HepG2 (cell line): ENCODE measurements around the gene MAP1LC3A. TPM values are rescaled to one million over a fixed set of nuclear protein-coding genes. Genes with fewer than 3 reads are reported as not detected.

Experiments
- ATF6 ChIP-seq: sonication (generic); formaldehyde crosslinking; conservative IDR thresholded peaks from 2 replicates; pipeline ENCODE4 v1.4.0; 2020; ENCODE audit warnings: missing genetic modification reagents
- CBFB ChIP-seq: sonication (generic); formaldehyde crosslinking; IDR thresholded peaks from 2 replicates; pipeline ENCODE4 v1.4.0; 2020; ENCODE audit warnings: missing genetic modification reagents
- CCAR2 ChIP-seq: fragments of 200-400 bp; formaldehyde crosslinking; optimal IDR thresholded peaks from 2 replicates; pipeline ENCODE3; 2018; ENCODE audit warnings: low read depth, mild to moderate bottlenecking, low read length, moderate library complexity
- GLI4 ChIP-seq: sonication (generic); formaldehyde crosslinking; IDR thresholded peaks from 2 replicates; pipeline ENCODE4 v1.5.1; 2020; ENCODE audit warnings: missing genetic modification reagents, mild to moderate bottlenecking, moderate library complexity, borderline replicate concordance
- KLF12 ChIP-seq: sonication (generic); formaldehyde crosslinking; IDR thresholded peaks from 2 replicates; pipeline ENCODE4 v1.4.0; 2020; ENCODE audit warnings: missing genetic modification reagents, borderline replicate concordance
- NCOA5 ChIP-seq: sonication (generic); formaldehyde crosslinking; IDR thresholded peaks from 2 replicates; pipeline ENCODE4 v1.4.0; 2020; ENCODE audit warnings: missing genetic modification reagents
- NFATC3 ChIP-seq: sonication (generic); formaldehyde crosslinking; IDR thresholded peaks from 2 replicates; pipeline ENCODE4 v1.5.1; 2020; ENCODE audit warnings: mild to moderate bottlenecking, missing genetic modification reagents
- NFRKB ChIP-seq: fragments of 450-650 bp; IDR thresholded peaks from 2 replicates; pipeline ENCODE4 v1.6.1; 2017
- PAF1 ChIP-seq: IDR thresholded peaks from 2 replicates; pipeline ENCODE4 v1.6.1; 2016; ENCODE audit warnings: missing genetic modification reagents, missing compliant biosample characterization
- PHB2 ChIP-seq: fragments of 450-650 bp; IDR thresholded peaks from 2 replicates; pipeline ENCODE4 v1.6.1; 2018; ENCODE audit not compliant: partially characterized antibody
- RORA ChIP-seq: sonication (generic); formaldehyde crosslinking; IDR thresholded peaks from 2 replicates; pipeline ENCODE4 v1.5.0; 2020; ENCODE audit warnings: mild to moderate bottlenecking, missing genetic modification reagents, moderate library complexity
- SP4 ChIP-seq: sonication (generic); formaldehyde crosslinking; IDR thresholded peaks from 2 replicates; pipeline ENCODE4 v1.8.1; 2023; ENCODE audit warnings: mild to moderate bottlenecking, missing genetic modification reagents
- TCF12 ChIP-seq, 2 experiments: fragments of 450-650 bp in 1 of 2; sonication (generic) in 1 of 2; formaldehyde crosslinking in 1 of 2; IDR thresholded peaks; 2 replicates each; pipeline versions ENCODE4 v1.6.1 to v1.8.0; 2017 to 2022; ENCODE audit warnings: antibody characterized with exemption in 1 of 2, mild to moderate bottlenecking in 1 of 2, missing genetic modification reagents in 1 of 2, moderate library complexity in 1 of 2
- ZNF446 ChIP-seq: sonication (generic); formaldehyde crosslinking; IDR thresholded peaks from 2 replicates; pipeline ENCODE4 v1.5.0; 2020; ENCODE audit warnings: mild to moderate bottlenecking, missing genetic modification reagents
- ZNF451 ChIP-seq: sonication (generic); formaldehyde crosslinking; IDR thresholded peaks from 2 replicates; pipeline ENCODE4 v1.5.0; 2020; ENCODE audit warnings: mild to moderate bottlenecking, missing genetic modification reagents
- ZNF550 ChIP-seq: sonication (generic); formaldehyde crosslinking; IDR thresholded peaks from 2 replicates; pipeline ENCODE4 v1.4.0; 2020; ENCODE audit warnings: mild to moderate bottlenecking, missing genetic modification reagents, borderline replicate concordance
- ZNF746 ChIP-seq: sonication (generic); formaldehyde crosslinking; IDR thresholded peaks from 2 replicates; pipeline ENCODE4 v1.8.0; 2022; ENCODE audit warnings: mild to moderate bottlenecking, missing genetic modification reagents
- ZNF782 ChIP-seq: sonication (generic); formaldehyde crosslinking; IDR thresholded peaks from 2 replicates; pipeline ENCODE4 v1.4.0; 2020; ENCODE audit warnings: missing genetic modification reagents, mild to moderate bottlenecking, borderline replicate concordance
- polyA plus RNA-seq, 8 experiments: library from polyadenylated mRNA; depleted of rRNA in 3 of 8; stranded (reverse) in 7 of 8; unstranded in 1 of 8; fragments of >200 nt; fragmentation: Illumina TruSeq in 4 of 8; extraction: Trizol in 4 of 8; gene quantifications; 2 replicates each; pipeline versions ENCODE4 v1.2.1 to v1.2.3, GENCODE V29; 2011 to 2016; ENCODE audit warnings: low read depth in 4 of 8, missing spikeins in 1 of 8, mixed read lengths in 1 of 8; ENCODE audit not compliant: insufficient read depth in 1 of 8
- total RNA-seq, 5 experiments: library from RNA; depleted of rRNA; stranded (reverse); fragments of >200 nt; fragmentation: Illumina TruSeq; extraction: Trizol; gene quantifications; 2 replicates each; pipeline ENCODE4 v1.2.3, GENCODE V29; 2016; ENCODE audit warnings: low read depth in 1 of 5
- TF ChIP-seq, protein P1 (sequence below): sonication (generic); formaldehyde crosslinking; IDR thresholded peaks from 2 replicates; pipeline ENCODE4 v1.5.1; 2020; ENCODE audit warnings: missing genetic modification reagents, mild to moderate bottlenecking, borderline replicate concordance
- TF ChIP-seq, protein P2 (sequence below): sonication (generic); formaldehyde crosslinking; IDR thresholded peaks from 2 replicates; pipeline ENCODE4 v1.4.0; 2020; ENCODE audit warnings: missing genetic modification reagents, mild to moderate bottlenecking, borderline replicate concordance
- TF ChIP-seq, protein P3 (sequence below): sonication (generic); formaldehyde crosslinking; IDR thresholded peaks from 2 replicates; pipeline ENCODE4 v1.4.0; 2020; ENCODE audit warnings: low read depth, mild to moderate bottlenecking, missing genetic modification reagents

Gene MAP1LC3A
- total and polyA plus RNA-seq, 2 of the 13 experiments (the other 11 are each of a cell fraction or from before 2014, with no cell fraction given), result not detected

- TF ChIP-seq, protein P1, sequence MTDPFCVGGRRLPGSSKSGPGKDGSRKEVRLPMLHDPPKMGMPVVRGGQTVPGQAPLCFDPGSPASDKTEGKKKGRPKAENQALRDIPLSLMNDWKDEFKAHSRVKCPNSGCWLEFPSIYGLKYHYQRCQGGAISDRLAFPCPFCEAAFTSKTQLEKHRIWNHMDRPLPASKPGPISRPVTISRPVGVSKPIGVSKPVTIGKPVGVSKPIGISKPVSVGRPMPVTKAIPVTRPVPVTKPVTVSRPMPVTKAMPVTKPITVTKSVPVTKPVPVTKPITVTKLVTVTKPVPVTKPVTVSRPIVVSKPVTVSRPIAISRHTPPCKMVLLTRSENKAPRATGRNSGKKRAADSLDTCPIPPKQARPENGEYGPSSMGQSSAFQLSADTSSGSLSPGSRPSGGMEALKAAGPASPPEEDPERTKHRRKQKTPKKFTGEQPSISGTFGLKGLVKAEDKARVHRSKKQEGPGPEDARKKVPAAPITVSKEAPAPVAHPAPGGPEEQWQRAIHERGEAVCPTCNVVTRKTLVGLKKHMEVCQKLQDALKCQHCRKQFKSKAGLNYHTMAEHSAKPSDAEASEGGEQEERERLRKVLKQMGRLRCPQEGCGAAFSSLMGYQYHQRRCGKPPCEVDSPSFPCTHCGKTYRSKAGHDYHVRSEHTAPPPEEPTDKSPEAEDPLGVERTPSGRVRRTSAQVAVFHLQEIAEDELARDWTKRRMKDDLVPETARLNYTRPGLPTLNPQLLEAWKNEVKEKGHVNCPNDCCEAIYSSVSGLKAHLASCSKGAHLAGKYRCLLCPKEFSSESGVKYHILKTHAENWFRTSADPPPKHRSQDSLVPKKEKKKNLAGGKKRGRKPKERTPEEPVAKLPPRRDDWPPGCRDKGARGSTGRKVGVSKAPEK, result no peak
- TF ChIP-seq, protein P2, sequence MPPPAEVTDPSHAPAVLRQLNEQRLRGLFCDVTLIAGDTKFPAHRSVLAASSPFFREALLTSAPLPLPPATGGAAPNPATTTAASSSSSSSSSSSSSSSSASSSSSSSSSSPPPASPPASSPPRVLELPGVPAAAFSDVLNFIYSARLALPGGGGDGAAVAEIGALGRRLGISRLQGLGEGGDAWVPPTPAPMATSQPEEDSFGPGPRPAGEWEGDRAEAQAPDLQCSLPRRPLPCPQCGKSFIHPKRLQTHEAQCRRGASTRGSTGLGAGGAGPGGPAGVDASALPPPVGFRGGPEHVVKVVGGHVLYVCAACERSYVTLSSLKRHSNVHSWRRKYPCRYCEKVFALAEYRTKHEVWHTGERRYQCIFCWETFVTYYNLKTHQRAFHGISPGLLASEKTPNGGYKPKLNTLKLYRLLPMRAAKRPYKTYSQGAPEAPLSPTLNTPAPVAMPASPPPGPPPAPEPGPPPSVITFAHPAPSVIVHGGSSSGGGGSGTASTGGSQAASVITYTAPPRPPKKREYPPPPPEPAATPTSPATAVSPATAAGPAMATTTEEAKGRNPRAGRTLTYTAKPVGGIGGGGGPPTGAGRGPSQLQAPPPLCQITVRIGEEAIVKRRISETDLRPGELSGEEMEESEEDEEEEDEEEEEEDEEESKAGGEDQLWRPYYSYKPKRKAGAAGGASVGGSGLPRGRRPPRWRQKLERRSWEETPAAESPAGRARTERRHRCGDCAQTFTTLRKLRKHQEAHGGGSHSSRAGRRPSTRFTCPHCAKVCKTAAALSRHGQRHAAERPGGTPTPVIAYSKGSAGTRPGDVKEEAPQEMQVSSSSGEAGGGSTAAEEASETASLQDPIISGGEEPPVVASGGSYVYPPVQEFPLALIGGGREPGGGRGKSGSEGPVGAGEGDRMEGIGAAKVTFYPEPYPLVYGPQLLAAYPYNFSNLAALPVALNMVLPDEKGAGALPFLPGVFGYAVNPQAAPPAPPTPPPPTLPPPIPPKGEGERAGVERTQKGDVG, result no peak
- TF ChIP-seq ZNF550 (CRISPR knock-in tag) (no peak), ZNF451 (CRISPR knock-in tag) (no peak), KLF12 (peak; percentile 35; the same call in 1 of the 2 replicates), NCOA5 (CRISPR knock-in tag) (no peak), CCAR2 (no peak), RORA (CRISPR knock-in tag) (no peak), ZNF446 (no peak), NFRKB (no peak), SP4 (CRISPR knock-in tag) (no peak), ZNF782 (CRISPR knock-in tag) (no peak), ZNF746 (no peak), CBFB (CRISPR knock-in tag) (no peak), TCF12 (IDR thresholded peaks at IDR 0.05) (no peak), TCF12 (CRISPR knock-in tag; IDR thresholded peaks at IDR 0.05) (no peak), NFATC3 (CRISPR knock-in tag) (no peak), PHB2 (no peak), ATF6 (CRISPR knock-in tag) (no peak), PAF1 (no peak), GLI4 (no peak)
- TF ChIP-seq, protein P3, sequence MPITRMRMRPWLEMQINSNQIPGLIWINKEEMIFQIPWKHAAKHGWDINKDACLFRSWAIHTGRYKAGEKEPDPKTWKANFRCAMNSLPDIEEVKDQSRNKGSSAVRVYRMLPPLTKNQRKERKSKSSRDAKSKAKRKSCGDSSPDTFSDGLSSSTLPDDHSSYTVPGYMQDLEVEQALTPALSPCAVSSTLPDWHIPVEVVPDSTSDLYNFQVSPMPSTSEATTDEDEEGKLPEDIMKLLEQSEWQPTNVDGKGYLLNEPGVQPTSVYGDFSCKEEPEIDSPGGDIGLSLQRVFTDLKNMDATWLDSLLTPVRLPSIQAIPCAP (CRISPR knock-in tag), result no peak
Observed at GRCh38 chr20:34604980-34605788, 46.7 kb downstream of the MAP1LC3A start (continued).
